ENCODE data around the gene NOL8.

The NOL8 gene

DNA sequence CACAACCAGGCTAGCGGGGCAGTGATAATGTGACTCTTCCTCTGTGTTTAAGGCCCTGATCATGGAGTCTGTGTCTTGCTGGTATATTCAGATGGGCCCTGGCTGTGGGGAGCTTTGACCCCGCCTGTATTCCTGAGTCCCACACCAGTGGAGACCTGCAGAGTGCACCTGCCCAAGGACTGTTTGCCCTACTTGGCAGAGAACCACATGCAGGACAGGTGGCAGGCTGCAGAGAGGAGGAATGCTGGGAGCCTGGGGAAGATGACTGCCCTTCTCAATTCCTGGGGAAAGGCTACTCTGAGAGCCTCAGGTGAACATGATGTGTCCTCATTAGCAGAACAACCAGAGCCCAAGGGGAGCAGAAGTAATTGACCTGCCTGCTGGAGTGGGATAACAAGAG lies 67.8 kb downstream of the NOL8 start:
- Histone ChIP-seq H3K27me3 (ENCODE audit: control insufficient read depth in 1 of 2, insufficient read depth in 1 of 2, low read length in 2 of 2) (no peaks in the 10 kb centered on the region), H3K9ac (ENCODE audit: low read length) (no peak overlapping the region), H3K27ac (ENCODE audit: low read length, poor library complexity, severe bottlenecking) (no peak overlapping the region), H2BK120ac (ENCODE audit: low read depth, low read length) (no peak overlapping the region), H4K91ac (ENCODE audit: low read length) (no peak overlapping the region), H3K4me2 (ENCODE audit: low read length, poor library complexity, severe bottlenecking) (no peak overlapping the region), H3K4me3 (ENCODE audit: insufficient read depth in 1 of 2, low read depth in 1 of 2, low read length in 2 of 2) (no peak overlapping the region), H4K8ac (ENCODE audit: low read length) (no peak overlapping the region), H2AK5ac (ENCODE audit: low read length, severe bottlenecking) (no peak overlapping the region), H3K36me3 (ENCODE audit: control insufficient read depth in 1 of 2, insufficient read depth in 2 of 2, low read depth in 1 of 2, low read length in 2 of 2) (peaks cover 55 to 98% of the 10 kb centered on the region in 2 experiments), H3K4me1 (ENCODE audit: control insufficient read depth, insufficient read depth, low read depth, low read length) (no peaks in the 10 kb centered on the region), H3K9me3 (ENCODE audit: control insufficient read depth, low read length) (no peaks in the 10 kb centered on the region), H3K14ac (ENCODE audit: low read length in 2 of 2) (no peak overlapping the region), H2AFZ (ENCODE audit: low read depth, low read length) (no peak overlapping the region), H3K18ac (ENCODE audit: low read depth in 1 of 2, low read length in 2 of 2) (no peak overlapping the region), H2BK12ac (ENCODE audit: low read length in 2 of 2) (no peak overlapping the region), H2BK15ac (ENCODE audit: low read depth, poor library complexity, severe bottlenecking) (no peak overlapping the region), H3K79me1 (replicated peaks; ENCODE audit: low read length, poor library complexity, severe bottlenecking) (peaks cover 21% of the 10 kb centered on the region), H2BK5ac (ENCODE audit: low read depth, low read length, poor library complexity, severe bottlenecking) (no peak overlapping the region), H3K23ac (ENCODE audit: low read length in 2 of 2) (no peak overlapping the region), H3K4ac (ENCODE audit: low read depth in 1 of 2, low read length in 2 of 2) (no peak overlapping the region)
- 98% methylated on average over 2 of the region's 2 CpGs for WGBS
- DNase-seq, result no peak

DNA sequence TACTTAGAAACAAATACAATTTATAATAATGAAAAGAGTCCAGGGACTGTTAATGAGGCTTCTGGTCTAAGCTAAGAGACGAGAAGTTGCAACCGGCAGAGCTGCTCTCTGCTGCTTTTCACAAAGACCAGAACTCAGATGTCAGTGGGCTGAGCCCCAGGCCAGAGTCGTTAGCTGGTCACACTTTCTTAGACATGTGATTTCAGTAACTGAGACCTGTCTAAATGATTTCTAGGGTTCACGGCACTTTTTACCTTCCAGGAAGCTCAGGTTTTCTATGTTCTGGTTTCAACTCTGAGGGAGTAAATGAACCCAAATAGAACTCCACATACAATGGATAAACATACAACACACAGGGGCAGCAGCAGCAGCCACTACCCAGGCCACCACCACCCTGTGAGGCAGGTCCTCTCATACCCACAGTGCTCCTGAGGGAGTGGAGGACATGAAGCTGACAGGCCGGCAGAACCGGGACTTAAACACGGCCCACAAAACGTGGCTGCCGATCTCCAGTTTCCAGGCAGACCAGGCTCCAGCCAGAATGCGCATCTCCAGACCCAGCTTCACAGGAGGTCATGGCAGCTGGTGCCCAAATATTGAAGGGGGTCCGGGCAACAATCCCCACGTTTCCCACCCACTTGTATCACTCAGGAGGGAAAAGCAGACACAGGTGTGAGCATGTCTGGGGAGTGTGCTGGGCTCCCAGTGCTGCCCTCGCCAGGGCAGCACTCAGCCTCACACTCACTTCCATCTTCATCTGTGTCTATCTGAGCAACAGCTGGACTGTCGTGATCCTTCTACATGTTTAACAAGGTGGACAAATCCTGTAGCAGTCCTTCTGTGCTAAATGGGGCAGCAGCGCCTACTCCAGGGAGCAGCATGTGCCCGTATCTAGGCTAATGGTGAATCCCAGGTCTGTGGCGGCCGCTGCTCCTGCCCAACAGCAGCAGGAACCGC lies 70.5 kb downstream of the NOL8 start:
- Histone ChIP-seq H3K27me3 (ENCODE audit: control insufficient read depth in 1 of 2, insufficient read depth in 1 of 2, low read length in 2 of 2) (no peaks in the 10 kb centered on the region), H2BK12ac (ENCODE audit: low read length in 2 of 2) (no peak overlapping the region), H2AFZ (ENCODE audit: low read depth, low read length) (no peak overlapping the region), H3K14ac (ENCODE audit: low read length in 2 of 2) (no peak overlapping the region), H3K4me1 (ENCODE audit: control insufficient read depth, insufficient read depth, low read depth, low read length) (no peaks in the 10 kb centered on the region), H2BK5ac (ENCODE audit: low read depth, low read length, poor library complexity, severe bottlenecking) (no peak overlapping the region), H2BK120ac (ENCODE audit: low read depth, low read length) (no peak overlapping the region), H3K36me3 (ENCODE audit: control insufficient read depth in 1 of 2, insufficient read depth in 2 of 2, low read depth in 1 of 2, low read length in 2 of 2) (peaks cover 55 to 100% of the 10 kb centered on the region in 2 experiments), H4K91ac (ENCODE audit: low read length) (no peak overlapping the region), H3K4ac (ENCODE audit: low read depth in 1 of 2, low read length in 2 of 2) (no peak overlapping the region), H3K18ac (ENCODE audit: low read depth in 1 of 2, low read length in 2 of 2) (no peak overlapping the region), H3K23ac (ENCODE audit: low read length in 2 of 2) (no peak overlapping the region), H2BK15ac (ENCODE audit: low read depth, poor library complexity, severe bottlenecking) (no peak overlapping the region), H3K27ac (ENCODE audit: low read length, poor library complexity, severe bottlenecking) (no peak overlapping the region), H3K9ac (ENCODE audit: low read length) (no peak overlapping the region), H3K4me2 (ENCODE audit: low read length, poor library complexity, severe bottlenecking) (no peak overlapping the region), H3K9me3 (ENCODE audit: control insufficient read depth, low read length) (no peaks in the 10 kb centered on the region), H2AK5ac (ENCODE audit: low read length, severe bottlenecking) (no peak overlapping the region), H4K8ac (ENCODE audit: low read length) (no peak overlapping the region), H3K4me3 (ENCODE audit: insufficient read depth in 1 of 2, low read depth in 1 of 2, low read length in 2 of 2) (no peak overlapping the region), H3K79me1 (replicated peaks; ENCODE audit: low read length, poor library complexity, severe bottlenecking) (peaks cover 27% of the 10 kb centered on the region)
- WGBS, result 85% methylated on average over 17 of the region's 19 CpGs
- no peak for DNase-seq

DNA sequence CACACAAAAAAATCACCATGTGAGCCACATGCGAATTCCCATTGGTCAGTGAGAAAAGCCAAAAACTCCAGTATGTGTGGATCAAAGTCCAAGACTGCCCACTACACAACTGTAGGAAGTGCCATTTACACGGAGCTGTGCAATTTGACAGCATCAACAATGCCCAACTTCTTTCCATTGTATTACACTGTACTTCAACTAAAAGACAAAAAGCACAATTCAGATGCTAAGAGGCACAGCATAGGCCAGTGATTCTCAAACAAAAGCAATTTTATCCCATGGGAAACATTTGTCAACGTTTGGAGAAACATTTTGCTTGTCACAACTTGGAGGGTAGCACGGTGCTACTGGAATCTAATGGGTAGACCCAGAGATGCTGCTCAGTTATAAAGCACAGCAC lies 71.5 kb downstream of the NOL8 start:
- 94% methylated on average over 4 of the region's 4 CpGs for WGBS
- Histone ChIP-seq H2BK12ac (ENCODE audit: low read length in 2 of 2) (no peak overlapping the region), H3K9ac (ENCODE audit: low read length) (no peak overlapping the region)

DNA sequence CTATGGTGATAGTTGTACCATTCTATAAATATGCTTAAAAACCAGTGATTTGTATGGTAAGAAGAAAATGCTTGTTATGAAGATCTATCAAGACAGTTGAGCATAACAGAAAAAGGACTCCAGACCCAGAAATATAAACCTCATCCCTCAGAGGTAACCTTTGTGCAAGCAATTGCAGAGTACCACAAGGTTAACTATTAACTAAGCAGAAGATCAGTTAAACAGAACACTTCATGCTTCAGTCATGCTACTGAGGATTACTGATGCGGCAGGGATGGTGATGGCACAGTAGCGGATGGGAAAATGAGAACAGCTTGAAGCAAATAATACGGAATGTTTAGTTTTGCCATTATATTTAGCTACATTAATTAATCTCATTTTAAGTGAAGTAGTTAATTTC lies 77.2 kb downstream of the NOL8 start:
- Histone ChIP-seq H2BK12ac (ENCODE audit: low read length in 2 of 2) (no peak overlapping the region), H3K27ac (ENCODE audit: low read length, poor library complexity, severe bottlenecking) (peak overlapping the region; percentile 96), H3K4me3 (ENCODE audit: insufficient read depth in 1 of 2, low read depth in 1 of 2, low read length in 2 of 2) (no peak overlapping the region), H2BK120ac (ENCODE audit: low read depth, low read length) (no peak overlapping the region), H4K91ac (ENCODE audit: low read length) (no peak overlapping the region), H3K9me3 (ENCODE audit: control insufficient read depth, low read length) (no peaks in the 10 kb centered on the region), H3K14ac (ENCODE audit: low read length in 2 of 2) (no peak overlapping the region), H2BK15ac (ENCODE audit: low read depth, poor library complexity, severe bottlenecking) (no peak overlapping the region), H3K79me1 (replicated peaks; ENCODE audit: low read length, poor library complexity, severe bottlenecking) (peaks cover 6% of the 10 kb centered on the region), H3K23ac (ENCODE audit: low read length in 2 of 2) (no peak overlapping the region), H2BK5ac (ENCODE audit: low read depth, low read length, poor library complexity, severe bottlenecking) (no peak overlapping the region), H2AK5ac (ENCODE audit: low read length, severe bottlenecking) (no peak overlapping the region), H3K18ac (ENCODE audit: low read depth in 1 of 2, low read length in 2 of 2) (no peak overlapping the region), H3K36me3 (ENCODE audit: control insufficient read depth in 1 of 2, insufficient read depth in 2 of 2, low read depth in 1 of 2, low read length in 2 of 2) (peaks cover 20 to 97% of the 10 kb centered on the region in 2 experiments), H3K27me3 (ENCODE audit: control insufficient read depth in 1 of 2, insufficient read depth in 1 of 2, low read length in 2 of 2) (no peaks in the 10 kb centered on the region), H3K4me2 (ENCODE audit: low read length, poor library complexity, severe bottlenecking) (peak overlapping the region; percentile 24), H2AFZ (ENCODE audit: low read depth, low read length) (no peak overlapping the region), H4K8ac (ENCODE audit: low read length) (no peak overlapping the region), H3K4me1 (ENCODE audit: control insufficient read depth, insufficient read depth, low read depth, low read length) (peaks cover 19% of the 10 kb centered on the region), H3K4ac (ENCODE audit: low read depth in 1 of 2, low read length in 2 of 2) (no peak overlapping the region), H3K9ac (ENCODE audit: low read length) (no peak overlapping the region)
- no CpG with 5 or more reads among the region's 3 CpGs for WGBS
- no peak for DNase-seq

More for the DNA sequence above, 71.5 kb downstream of the NOL8 start:
- H2AK5ac ChIP-seq (ENCODE audit: low read length, severe bottlenecking), result no peak overlapping the region
- H4K8ac ChIP-seq (ENCODE audit: low read length), result no peak overlapping the region
- no peak overlapping the region for H2BK5ac ChIP-seq (ENCODE audit: low read depth, low read length, poor library complexity, severe bottlenecking)
- no peaks in the 10 kb centered on the region for H3K9me3 ChIP-seq (ENCODE audit: control insufficient read depth, low read length)
- H3K27ac ChIP-seq (ENCODE audit: low read length, poor library complexity, severe bottlenecking), result no peak overlapping the region
- no peak overlapping the region for H3K4me2 ChIP-seq (ENCODE audit: low read length, poor library complexity, severe bottlenecking)
- no peak overlapping the region for H2AFZ ChIP-seq (ENCODE audit: low read depth, low read length)
- no peak overlapping the region for H3K4ac ChIP-seq (ENCODE audit: low read depth in 1 of 2, low read length in 2 of 2)
- peaks cover 22% of the 10 kb centered on the region for H3K79me1 ChIP-seq (replicated peaks; ENCODE audit: low read length, poor library complexity, severe bottlenecking)
- peaks cover 49 to 100% of the 10 kb centered on the region in 2 experiments for H3K36me3 ChIP-seq (ENCODE audit: control insufficient read depth in 1 of 2, insufficient read depth in 2 of 2, low read depth in 1 of 2, low read length in 2 of 2)
- H3K4me1 ChIP-seq (ENCODE audit: control insufficient read depth, insufficient read depth, low read depth, low read length), result no peaks in the 10 kb centered on the region
- no peak for DNase-seq
- H2BK15ac ChIP-seq (ENCODE audit: low read depth, poor library complexity, severe bottlenecking), result no peak overlapping the region
- no peaks in the 10 kb centered on the region for H3K27me3 ChIP-seq (ENCODE audit: control insufficient read depth in 1 of 2, insufficient read depth in 1 of 2, low read length in 2 of 2)
- H3K4me3 ChIP-seq (ENCODE audit: insufficient read depth in 1 of 2, low read depth in 1 of 2, low read length in 2 of 2), result no peak overlapping the region
- H3K18ac ChIP-seq (ENCODE audit: low read depth in 1 of 2, low read length in 2 of 2), result no peak overlapping the region
- H2BK120ac ChIP-seq (ENCODE audit: low read depth, low read length), result no peak overlapping the region
- no peak overlapping the region for H3K14ac ChIP-seq (ENCODE audit: low read length in 2 of 2)
- no peak overlapping the region for H4K91ac ChIP-seq (ENCODE audit: low read length)
- H3K23ac ChIP-seq (ENCODE audit: low read length in 2 of 2), result no peak overlapping the region
